Progenitor cell of endocrine pancreas (in vitro differentiated cells): ENCODE data around the gene C16orf90. TPM values are rescaled to one million over a fixed set of nuclear protein-coding genes. Genes with fewer than 3 reads are reported as not detected.

ENCODE experiments used
- DNase-seq: peaks from one replicate; pipeline ENCODE4 v3.0.0; 2021; ENCODE audit warnings: low spot score; ENCODE audit not compliant: unreplicated experiment
- H3K27ac Mint-ChIP-seq: 2 replicates; pipeline ENCODE4 v1.8.0; 2021; ENCODE audit warnings: mild to moderate bottlenecking, moderate library complexity, mixed read lengths
- H3K27me3 Mint-ChIP-seq: 2 replicates; pipeline ENCODE4 v1.8.0; 2021; ENCODE audit warnings: mixed read lengths
- H3K36me3 Mint-ChIP-seq: 2 replicates; pipeline ENCODE4 v1.8.0; 2022; ENCODE audit warnings: mixed read lengths; ENCODE audit not compliant: insufficient read depth
- H3K4me1 Mint-ChIP-seq: 2 replicates; pipeline ENCODE4 v1.8.0; 2021; ENCODE audit warnings: low read depth, mixed read lengths
- H3K4me3 Mint-ChIP-seq: 2 replicates; pipeline ENCODE4 v1.8.0; 2021; ENCODE audit warnings: low read depth, mild to moderate bottlenecking, moderate library complexity, mixed read lengths
- H3K9me3 Mint-ChIP-seq: 2 replicates; pipeline ENCODE4 v1.8.0; 2021; ENCODE audit warnings: low read depth, mixed read lengths
- total RNA-seq: library from RNA; stranded (reverse); gene quantifications from 2 replicates; pipeline ENCODE4 v1.2.1, GENCODE V29; 2021
- TF ChIP-seq, protein P1 (sequence below): fragments of 200-600 bp; sonication (generic); IDR thresholded peaks from one replicate; pipeline ENCODE4 v1.5.0; 2021; ENCODE audit warnings: antibody characterized with exemption, mild to moderate bottlenecking; ENCODE audit not compliant: unreplicated experiment

The C16orf90 gene
- total RNA-seq, 1 donor from 2014 or later: not detected

DNA sequence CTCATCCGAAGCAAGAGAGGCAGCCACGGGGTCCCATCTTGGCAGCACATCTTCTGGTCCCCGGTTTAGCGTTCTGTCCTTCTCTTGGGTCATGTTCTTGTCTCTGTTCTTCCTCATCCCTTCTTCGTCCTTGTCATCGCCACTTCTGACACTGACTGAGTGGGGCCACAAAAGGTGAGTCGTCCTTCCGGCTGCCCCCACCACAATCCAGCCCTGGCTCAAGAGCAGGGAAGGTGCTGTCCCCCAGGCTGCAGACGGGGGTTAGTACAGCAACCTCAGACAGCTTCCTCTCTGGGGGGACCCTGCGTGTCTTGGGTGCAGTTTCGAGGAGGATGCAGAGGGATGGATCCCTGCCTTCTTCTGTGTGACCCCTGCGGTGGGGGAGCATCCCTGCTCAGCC lies 30.0 kb downstream of the C16orf90 start:
- H3K4me3 Mint-ChIP-seq: no peak overlapping the region
- peaks cover 26% of the 10 kb centered on the region for H3K4me1 Mint-ChIP-seq
- H3K36me3 Mint-ChIP-seq: peaks cover 5% of the 10 kb centered on the region
- no peak for DNase-seq
- H3K27ac Mint-ChIP-seq: no peak overlapping the region
- no peaks in the 10 kb centered on the region for H3K9me3 Mint-ChIP-seq
- H3K27me3 Mint-ChIP-seq: no peaks in the 10 kb centered on the region
- TF ChIP-seq, protein P1, sequence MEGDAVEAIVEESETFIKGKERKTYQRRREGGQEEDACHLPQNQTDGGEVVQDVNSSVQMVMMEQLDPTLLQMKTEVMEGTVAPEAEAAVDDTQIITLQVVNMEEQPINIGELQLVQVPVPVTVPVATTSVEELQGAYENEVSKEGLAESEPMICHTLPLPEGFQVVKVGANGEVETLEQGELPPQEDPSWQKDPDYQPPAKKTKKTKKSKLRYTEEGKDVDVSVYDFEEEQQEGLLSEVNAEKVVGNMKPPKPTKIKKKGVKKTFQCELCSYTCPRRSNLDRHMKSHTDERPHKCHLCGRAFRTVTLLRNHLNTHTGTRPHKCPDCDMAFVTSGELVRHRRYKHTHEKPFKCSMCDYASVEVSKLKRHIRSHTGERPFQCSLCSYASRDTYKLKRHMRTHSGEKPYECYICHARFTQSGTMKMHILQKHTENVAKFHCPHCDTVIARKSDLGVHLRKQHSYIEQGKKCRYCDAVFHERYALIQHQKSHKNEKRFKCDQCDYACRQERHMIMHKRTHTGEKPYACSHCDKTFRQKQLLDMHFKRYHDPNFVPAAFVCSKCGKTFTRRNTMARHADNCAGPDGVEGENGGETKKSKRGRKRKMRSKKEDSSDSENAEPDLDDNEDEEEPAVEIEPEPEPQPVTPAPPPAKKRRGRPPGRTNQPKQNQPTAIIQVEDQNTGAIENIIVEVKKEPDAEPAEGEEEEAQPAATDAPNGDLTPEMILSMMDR: no peak

DNA sequence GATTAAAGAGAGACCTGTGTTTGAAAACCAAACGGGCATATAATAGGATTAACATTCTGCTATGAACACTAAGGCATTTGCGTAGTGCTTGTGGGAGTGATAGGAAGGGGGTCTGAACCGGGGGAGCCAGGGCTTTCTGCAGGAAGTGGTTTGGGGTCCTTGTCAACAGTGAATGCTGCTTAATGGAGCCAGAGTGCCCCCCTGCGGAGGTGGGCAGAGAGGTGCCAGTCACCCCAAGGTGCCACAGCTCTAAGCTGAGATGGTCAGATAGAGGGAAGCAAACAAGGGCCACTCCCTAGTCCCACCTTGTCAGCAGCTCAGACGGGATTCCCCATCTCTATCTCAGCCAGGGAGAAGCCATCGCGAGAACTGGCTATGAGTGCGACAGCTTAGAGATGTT lies 34.1 kb downstream of the C16orf90 start:
- peaks cover 33% of the 10 kb centered on the region for H3K4me1 Mint-ChIP-seq
- H3K27me3 Mint-ChIP-seq: no peaks in the 10 kb centered on the region
- TF ChIP-seq, protein P1: no peak
- DNase-seq: no peak
- no peak overlapping the region for H3K4me3 Mint-ChIP-seq
- no peaks in the 10 kb centered on the region for H3K9me3 Mint-ChIP-seq
- no peaks in the 10 kb centered on the region for H3K36me3 Mint-ChIP-seq
- H3K27ac Mint-ChIP-seq: no peak overlapping the region

DNA sequence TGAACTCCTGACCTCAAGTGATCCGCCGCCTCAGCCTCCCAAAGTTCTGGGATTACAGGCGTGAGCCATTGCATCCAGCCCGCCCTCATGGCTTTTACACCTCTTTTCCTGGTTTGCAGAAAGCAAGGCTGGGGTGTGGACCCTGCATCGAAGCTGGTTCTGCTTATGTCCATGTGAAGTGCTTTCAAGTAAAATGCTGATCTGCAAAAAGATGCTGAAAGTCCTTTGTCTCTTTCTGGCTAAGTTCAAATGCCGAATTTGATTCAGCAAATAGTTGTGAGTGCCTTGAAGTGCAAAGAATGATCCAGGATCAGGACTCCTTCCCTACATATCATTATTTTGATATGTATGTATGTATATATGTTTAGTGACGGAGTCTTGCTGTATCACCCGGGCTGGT lies 34.7 kb downstream of the C16orf90 start:
- Mint-ChIP-seq H3K27me3 (no peaks in the 10 kb centered on the region), H3K27ac (no peak overlapping the region), H3K4me3 (peak overlapping the region; percentile 84), H3K4me1 (peaks cover 34% of the 10 kb centered on the region), H3K9me3 (no peaks in the 10 kb centered on the region), H3K36me3 (no peaks in the 10 kb centered on the region)
- no peak for DNase-seq
- TF ChIP-seq, protein P1: no peak

DNA sequence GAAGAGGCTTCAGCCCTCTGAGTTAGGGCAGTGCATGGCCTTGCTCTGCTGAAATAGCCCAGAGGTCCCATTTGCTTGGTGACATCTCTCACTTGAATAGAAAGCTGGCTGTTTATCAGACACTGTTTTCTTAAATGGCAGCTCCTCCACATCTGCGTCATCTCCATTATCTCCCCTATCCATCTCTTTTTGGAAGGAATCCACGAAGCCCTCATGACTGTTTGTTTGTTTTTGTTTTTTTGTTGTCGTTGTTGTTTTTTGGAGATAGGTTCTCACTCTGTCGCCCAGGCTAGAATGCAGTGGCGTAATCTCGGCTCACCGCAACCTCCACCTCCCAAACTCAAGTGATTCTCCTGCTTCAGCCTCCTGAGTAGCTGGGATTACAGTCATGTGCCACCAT lies 35.2 kb downstream of the C16orf90 start:
- TF ChIP-seq, protein P1: no peak
- Mint-ChIP-seq H3K36me3 (no peaks in the 10 kb centered on the region), H3K9me3 (no peaks in the 10 kb centered on the region), H3K4me3 (peak overlapping the region; percentile 84), H3K27me3 (no peaks in the 10 kb centered on the region), H3K27ac (peak overlapping the region; percentile 87), H3K4me1 (peaks cover 34% of the 10 kb centered on the region)
- DNase-seq: no peak

DNA sequence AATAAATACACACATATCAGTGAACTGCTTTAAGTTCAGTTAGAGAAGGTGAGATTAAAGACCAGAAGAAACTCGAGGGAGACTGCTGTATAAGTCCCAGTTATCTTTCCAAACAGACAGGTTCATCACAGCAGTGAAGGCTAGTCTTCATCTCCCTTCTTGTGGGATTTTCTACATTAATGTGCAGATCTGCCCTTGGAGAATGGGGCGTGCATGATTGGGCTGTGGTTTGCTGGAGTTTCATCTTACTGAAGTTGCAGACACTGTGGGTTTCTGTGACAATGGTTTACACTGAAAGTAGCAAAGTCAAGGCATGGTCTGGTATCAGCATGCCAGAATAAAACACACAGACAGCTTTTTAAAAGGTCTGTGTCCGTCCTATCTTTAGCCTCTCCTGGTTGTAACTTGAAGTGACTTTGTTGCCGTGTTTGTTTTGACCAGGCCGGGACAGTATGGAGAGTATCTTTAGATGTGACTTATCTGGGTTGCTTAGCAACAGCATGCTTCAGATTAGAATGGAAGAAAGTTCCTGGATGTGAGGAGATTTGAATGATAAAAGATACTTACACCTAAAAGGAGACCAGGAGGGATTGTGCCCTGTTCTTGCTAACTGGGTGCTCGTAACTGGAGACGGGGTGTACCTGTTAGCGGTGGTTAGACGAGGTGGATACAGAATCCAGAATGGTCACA lies 35.7 kb downstream of the C16orf90 start:
- Mint-ChIP-seq H3K4me1 (peaks cover 34% of the 10 kb centered on the region), H3K27me3 (no peaks in the 10 kb centered on the region), H3K36me3 (no peaks in the 10 kb centered on the region), H3K27ac (peak overlapping the region; percentile 87), H3K4me3 (peak overlapping the region; percentile 84), H3K9me3 (no peaks in the 10 kb centered on the region)
- no peak for DNase-seq
- TF ChIP-seq, protein P1: no peak
